Trophoblast cell (in vitro differentiated cells and primary cell): ENCODE measurements around the gene ADAMTSL1.

Source experiments
- DNase-seq, 2 donors: peaks; one replicate each; pipeline ENCODE4 v3.0.0-alpha.2; 2016
- H2AFZ ChIP-seq: 2 replicates; pipeline ENCODE4 v1.6.1; 2013; ENCODE audit warnings: low read length, moderate library complexity, mild to moderate bottlenecking; ENCODE audit not compliant: insufficient read depth, poor library complexity
- H2AK5ac ChIP-seq: 2 replicates; pipeline ENCODE4 v1.6.1; 2013; ENCODE audit warnings: mild to moderate bottlenecking, low read length
- H2BK120ac ChIP-seq: 2 replicates; pipeline ENCODE4 v1.6.1; 2013; ENCODE audit warnings: low read length, mild to moderate bottlenecking, moderate library complexity; ENCODE audit not compliant: insufficient read depth, poor library complexity
- H2BK12ac ChIP-seq: 2 replicates; pipeline ENCODE4 v1.6.1; 2013; ENCODE audit warnings: mild to moderate bottlenecking, low read length, moderate library complexity
- H2BK5ac ChIP-seq: 2 replicates; pipeline ENCODE4 v1.6.1; 2013; ENCODE audit warnings: low read length, low read depth, moderate library complexity, mild to moderate bottlenecking; ENCODE audit not compliant: poor library complexity
- H3K14ac ChIP-seq: 2 replicates; pipeline ENCODE4 v1.6.1; 2013; ENCODE audit warnings: mild to moderate bottlenecking, low read length
- H3K18ac ChIP-seq: 2 replicates; pipeline ENCODE4 v1.6.1; 2013; ENCODE audit warnings: mild to moderate bottlenecking, low read length
- H3K23ac ChIP-seq: 2 replicates; pipeline ENCODE4 v1.6.1; 2013; ENCODE audit warnings: low read length
- H3K27ac ChIP-seq: 2 replicates; pipeline ENCODE4 v1.5.1; 2013; ENCODE audit warnings: low read depth, mild to moderate bottlenecking, inconsistent platforms, low read length, moderate library complexity
- H3K27me3 ChIP-seq: 2 replicates; pipeline ENCODE4 v1.6.1; 2013; ENCODE audit warnings: inconsistent platforms, mild to moderate bottlenecking, low read length, moderate library complexity; ENCODE audit not compliant: insufficient read depth
- H3K36me3 ChIP-seq, 2 experiments: 1 replicate in 1 of 2; 2 replicates in 1 of 2; pipeline ENCODE4 v1.6.1; 2013; ENCODE audit warnings: low read length in 2 of 2, mild to moderate bottlenecking in 2 of 2, moderate library complexity in 1 of 2; ENCODE audit not compliant: insufficient read depth in 2 of 2, control insufficient read depth in 1 of 2
- H3K4ac ChIP-seq: 2 replicates; pipeline ENCODE4 v1.6.1; 2013; ENCODE audit warnings: low read depth, mild to moderate bottlenecking, low read length, moderate library complexity
- H3K4me1 ChIP-seq, 2 experiments: 1 replicate in 1 of 2; 2 replicates in 1 of 2; pipeline ENCODE4 v1.6.1; 2013; ENCODE audit warnings: low read length in 2 of 2, mild to moderate bottlenecking in 2 of 2, moderate library complexity in 1 of 2; ENCODE audit not compliant: insufficient read depth in 2 of 2, control insufficient read depth in 1 of 2
- H3K4me2 ChIP-seq: 2 replicates; pipeline ENCODE4 v1.6.1; 2013; ENCODE audit warnings: inconsistent platforms, mild to moderate bottlenecking, low read length, moderate library complexity
- H3K4me3 ChIP-seq: 2 replicates; pipeline ENCODE4 v1.5.1; 2013; ENCODE audit warnings: mild to moderate bottlenecking, low read depth, low read length, inconsistent platforms
- H3K79me1 ChIP-seq: one replicate; pipeline ENCODE4 v1.6.1; 2013; ENCODE audit warnings: low read length
- H3K79me2 ChIP-seq: 2 replicates; pipeline ENCODE4 v1.6.1; 2013; ENCODE audit warnings: low read length, mild to moderate bottlenecking; ENCODE audit not compliant: control insufficient read depth, insufficient read depth, poor library complexity
- H3K9ac ChIP-seq: 2 replicates; pipeline ENCODE4 v1.6.1; 2013; ENCODE audit warnings: mild to moderate bottlenecking, low read length
- H3K9me3 ChIP-seq: 2 replicates; pipeline ENCODE4 v1.6.1; 2013; ENCODE audit warnings: low read depth, mild to moderate bottlenecking, control low read depth, inconsistent platforms, low read length; ENCODE audit not compliant: insufficient read depth
- H4K12ac ChIP-seq: 2 replicates; pipeline ENCODE4 v1.6.1; 2013; ENCODE audit warnings: low read depth, mild to moderate bottlenecking, low read length, moderate library complexity
- H4K8ac ChIP-seq: 2 replicates; pipeline ENCODE4 v1.6.1; 2013; ENCODE audit warnings: low read depth, mild to moderate bottlenecking, low read length, moderate library complexity
- H4K91ac ChIP-seq: one replicate; pipeline ENCODE4 v1.6.1; 2013; ENCODE audit warnings: low read depth, mild to moderate bottlenecking, low read length, moderate library complexity
- WGBS: extraction: QIAGEN DNeasy Blood & Tissue Kit; methylation state at CpG from one replicate; pipeline ENCODE4 v1.1.7; 2013; ENCODE audit warnings: missing lambda C conversion rate; ENCODE audit not compliant: insufficient read length, insufficient coverage; ENCODE audit errors: extremely low coverage; 5-methylcytosine and 5-hydroxymethylcytosine counted together

ADAMTSL1 gene

GRCh38 chr9:18820566-18821095 lies 346.7 kb downstream of the ADAMTSL1 start:
- Histone ChIP-seq H3K36me3 (no peaks in the 10 kb centered on the region), H3K79me1 (no peaks in the 10 kb centered on the region), H3K9me3 (no peaks in the 10 kb centered on the region), H2AK5ac (no peak overlapping the region), H3K14ac (no peak overlapping the region), H4K8ac (no peak overlapping the region), H3K18ac (no peak overlapping the region), H3K4ac (no peak overlapping the region), H3K9ac (no peak overlapping the region), H2BK120ac (no peak overlapping the region), H3K4me2 (no peak overlapping the region), H4K12ac (no peak overlapping the region), H2BK12ac (no peak overlapping the region), H2BK5ac (no peak overlapping the region), H3K27ac (no peak overlapping the region), H3K27me3 (no peaks in the 10 kb centered on the region), H3K23ac (no peak overlapping the region), H3K4me1 (no peaks in the 10 kb centered on the region), H3K79me2 (no peaks in the 10 kb centered on the region), H4K91ac (no peak overlapping the region), H3K4me3 (no peak overlapping the region), H2AFZ (no peak overlapping the region)
- DNase-seq: peak in 1 of 2 donors; percentile 37
- no CpG with 5 or more reads among the region's 3 CpGs for WGBS

DNA sequence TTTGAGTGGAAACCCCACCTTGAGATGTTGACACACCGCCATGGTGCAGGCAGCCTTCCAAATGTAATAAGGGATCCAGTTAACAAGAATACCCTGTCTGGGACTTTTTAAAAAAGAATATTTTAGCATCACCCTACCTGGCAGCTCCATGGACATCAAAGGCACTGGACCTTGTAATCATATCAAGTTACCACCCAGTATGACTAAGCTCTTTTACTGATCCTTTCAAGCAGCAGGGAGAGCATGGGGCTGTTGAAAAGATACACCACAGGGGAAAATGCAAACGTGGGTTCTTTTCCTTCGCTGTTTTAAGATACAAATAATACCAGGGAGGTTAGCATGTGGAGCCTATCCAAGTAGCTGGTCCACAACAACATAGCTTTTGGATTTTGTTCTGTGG lies 347.8 kb downstream of the ADAMTSL1 start:
- no peaks in the 10 kb centered on the region for H3K79me2 ChIP-seq
- H3K36me3 ChIP-seq: no peaks in the 10 kb centered on the region
- H2AFZ ChIP-seq: no peak overlapping the region
- H2BK120ac ChIP-seq: no peak overlapping the region
- no peak overlapping the region for H3K4me2 ChIP-seq
- DNase-seq: no peak
- no peak overlapping the region for H3K14ac ChIP-seq
- H2AK5ac ChIP-seq: no peak overlapping the region
- H3K4me3 ChIP-seq: no peak overlapping the region
- no peaks in the 10 kb centered on the region for H3K79me1 ChIP-seq
- no CpG with 5 or more reads among the region's 3 CpGs for WGBS
- H3K9me3 ChIP-seq: no peaks in the 10 kb centered on the region
- no peak overlapping the region for H3K27ac ChIP-seq
- H3K4ac ChIP-seq: no peak overlapping the region
- H2BK12ac ChIP-seq: no peak overlapping the region
- no peak overlapping the region for H3K23ac ChIP-seq
- no peak overlapping the region for H3K9ac ChIP-seq
- H3K4me1 ChIP-seq: no peaks in the 10 kb centered on the region
- H2BK5ac ChIP-seq: no peak overlapping the region
- H4K91ac ChIP-seq: no peak overlapping the region
- H4K12ac ChIP-seq: no peak overlapping the region
- no peaks in the 10 kb centered on the region for H3K27me3 ChIP-seq
- H3K18ac ChIP-seq: no peak overlapping the region
- no peak overlapping the region for H4K8ac ChIP-seq

DNA sequence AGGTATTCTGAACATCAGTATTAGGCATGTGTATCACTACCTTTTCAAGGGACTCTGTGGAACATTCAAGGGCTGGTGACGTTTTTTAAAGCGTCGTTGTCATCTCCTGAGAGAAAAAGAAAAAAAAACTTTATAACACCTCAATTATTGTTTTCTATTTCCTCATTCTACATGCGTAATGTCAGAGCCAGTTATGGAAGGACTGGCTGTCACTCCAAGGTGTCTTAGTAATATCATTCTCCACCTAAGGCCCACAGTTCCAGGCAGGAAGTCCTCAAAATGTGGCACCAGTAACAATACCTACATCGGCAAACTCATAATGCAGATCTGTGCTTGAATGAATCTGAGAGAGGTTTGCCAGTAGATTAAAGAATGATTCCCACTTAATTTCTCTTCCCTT lies 348.9 kb downstream of the ADAMTSL1 start:
- Histone ChIP-seq H3K4me3 (no peak overlapping the region), H3K4ac (no peak overlapping the region), H3K79me1 (no peaks in the 10 kb centered on the region), H4K12ac (no peak overlapping the region), H3K9me3 (no peaks in the 10 kb centered on the region), H3K4me2 (no peak overlapping the region), H3K14ac (no peak overlapping the region), H3K27me3 (no peaks in the 10 kb centered on the region), H3K27ac (no peak overlapping the region), H4K8ac (no peak overlapping the region), H2AK5ac (no peak overlapping the region), H3K4me1 (no peaks in the 10 kb centered on the region), H4K91ac (no peak overlapping the region), H2BK5ac (no peak overlapping the region), H3K18ac (no peak overlapping the region), H3K79me2 (no peaks in the 10 kb centered on the region), H2BK12ac (no peak overlapping the region), H3K9ac (no peak overlapping the region), H3K23ac (no peak overlapping the region), H3K36me3 (no peaks in the 10 kb centered on the region), H2AFZ (no peak overlapping the region), H2BK120ac (no peak overlapping the region)
- no CpG with 5 or more reads among the region's 5 CpGs for WGBS
- no peak for DNase-seq

GRCh38 chr9:18824095-18824666 lies 350.2 kb downstream of the ADAMTSL1 start:
- no peaks in the 10 kb centered on the region for H3K27me3 ChIP-seq
- H3K23ac ChIP-seq: no peak overlapping the region
- no peaks in the 10 kb centered on the region for H3K79me2 ChIP-seq
- H4K91ac ChIP-seq: no peak overlapping the region
- H2AFZ ChIP-seq: no peak overlapping the region
- no peaks in the 10 kb centered on the region for H3K9me3 ChIP-seq
- no peak overlapping the region for H3K9ac ChIP-seq
- no peak overlapping the region for H3K14ac ChIP-seq
- no peak overlapping the region for H4K12ac ChIP-seq
- no peak overlapping the region for H3K4me2 ChIP-seq
- no peak overlapping the region for H3K4ac ChIP-seq
- no peak overlapping the region for H2AK5ac ChIP-seq
- no peak overlapping the region for H2BK5ac ChIP-seq
- no peaks in the 10 kb centered on the region for H3K4me1 ChIP-seq
- H2BK120ac ChIP-seq: no peak overlapping the region
- H3K79me1 ChIP-seq: no peaks in the 10 kb centered on the region
- no peak overlapping the region for H4K8ac ChIP-seq
- no peak overlapping the region for H3K18ac ChIP-seq
- H2BK12ac ChIP-seq: no peak overlapping the region
- H3K4me3 ChIP-seq: no peak overlapping the region
- H3K36me3 ChIP-seq: no peaks in the 10 kb centered on the region
- no peak overlapping the region for H3K27ac ChIP-seq
- WGBS: no CpG with 5 or more reads among the region's 4 CpGs
- peak in 1 of 2 donors; percentile 17 for DNase-seq
